Fibroblast of skin of left biceps (primary cell): Measurements from ENCODE around the gene BHLHA9.
"Not testable (repeated sequence)": the region's sequence is repeated elsewhere in the genome, so short reads cannot be mapped to it uniquely, and the experiment has no call there.

ENCODE experiments used
- DNase-seq, 2 experiments: peaks; one replicate each; pipeline ENCODE4 v3.0.0-alpha.2; 2013; ENCODE audit warnings: low read depth in 2 of 2

BHLHA9 gene

GRCh38 chr17:1300371-1300905 lies 30.2 kb downstream of the BHLHA9 start:
- DNase-seq: no peak

- no peak for DNase-seq
These were observed 31.3 kb downstream of the BHLHA9 start for GRCh38 chr17:1301546-1301945.

GRCh38 chr17:1302761-1303160 lies 32.5 kb downstream of the BHLHA9 start:
- DNase-seq: no peak

GRCh38 chr17:1304522-1304921 lies 34.3 kb downstream of the BHLHA9 start:
- DNase-seq: no peak

GRCh38 chr17:1304962-1305563 lies 34.8 kb downstream of the BHLHA9 start:
- DNase-seq: no peak

GRCh38 chr17:1307829-1308228 lies 37.6 kb downstream of the BHLHA9 start:
- not testable (repeated sequence) for DNase-seq

- DNase-seq: no peak
These were observed 42.1 kb downstream of the BHLHA9 start for GRCh38 chr17:1312261-1312870.

GRCh38 chr17:1313270-1314005 lies 43.2 kb downstream of the BHLHA9 start:
- DNase-seq: no peak

GRCh38 chr17:1315409-1315808 lies 45.2 kb downstream of the BHLHA9 start:
- no peak for DNase-seq

GRCh38 chr17:1315891-1316403 lies 45.7 kb downstream of the BHLHA9 start:
- no peak for DNase-seq
